Suprapubic skin (tissue), 3 donors: ENCODE results near the gene RILPL1.

Experiments used
- POLR2AphosphoS5 ChIP-seq, 3 donors: sonication (generic); formaldehyde crosslinking; IDR thresholded peaks; one replicate each; pipeline ENCODE4 v1.6.1; 2017; ENCODE audit warnings: antibody characterized with exemption in 3 of 3
- TF ChIP-seq, protein P1 (sequence below), 2 donors: fragments of 200-600 bp in 1 of 2; fragments of 450-650 bp in 1 of 2; sonication (generic) in 1 of 2; IDR thresholded peaks; one replicate each; pipeline ENCODE4 v1.5.1; 2016 to 2019; ENCODE audit warnings: antibody characterized with exemption in 2 of 2, mild to moderate bottlenecking in 1 of 2, moderate library complexity in 1 of 2

DNA sequence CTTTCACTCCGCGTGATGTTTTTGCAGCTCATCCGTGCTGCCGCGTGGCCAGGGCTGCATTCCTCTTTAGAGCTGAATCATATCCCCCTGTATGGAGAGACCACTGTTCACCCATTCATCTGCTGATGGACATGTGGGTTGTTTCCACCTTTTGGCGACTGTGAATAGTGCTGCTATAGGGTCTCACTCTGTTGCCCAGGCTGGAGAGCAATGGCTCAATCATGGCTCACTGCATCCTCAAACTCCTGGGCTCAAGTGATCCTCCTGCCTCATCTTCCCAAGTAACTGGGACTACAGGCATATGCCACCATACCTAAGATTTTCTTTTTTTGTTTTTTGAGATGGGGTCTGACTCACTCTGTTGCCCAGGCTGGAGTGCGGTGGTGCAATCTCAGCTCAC, 36.5 kb downstream of the RILPL1 start:
- TF ChIP-seq, protein P1, sequence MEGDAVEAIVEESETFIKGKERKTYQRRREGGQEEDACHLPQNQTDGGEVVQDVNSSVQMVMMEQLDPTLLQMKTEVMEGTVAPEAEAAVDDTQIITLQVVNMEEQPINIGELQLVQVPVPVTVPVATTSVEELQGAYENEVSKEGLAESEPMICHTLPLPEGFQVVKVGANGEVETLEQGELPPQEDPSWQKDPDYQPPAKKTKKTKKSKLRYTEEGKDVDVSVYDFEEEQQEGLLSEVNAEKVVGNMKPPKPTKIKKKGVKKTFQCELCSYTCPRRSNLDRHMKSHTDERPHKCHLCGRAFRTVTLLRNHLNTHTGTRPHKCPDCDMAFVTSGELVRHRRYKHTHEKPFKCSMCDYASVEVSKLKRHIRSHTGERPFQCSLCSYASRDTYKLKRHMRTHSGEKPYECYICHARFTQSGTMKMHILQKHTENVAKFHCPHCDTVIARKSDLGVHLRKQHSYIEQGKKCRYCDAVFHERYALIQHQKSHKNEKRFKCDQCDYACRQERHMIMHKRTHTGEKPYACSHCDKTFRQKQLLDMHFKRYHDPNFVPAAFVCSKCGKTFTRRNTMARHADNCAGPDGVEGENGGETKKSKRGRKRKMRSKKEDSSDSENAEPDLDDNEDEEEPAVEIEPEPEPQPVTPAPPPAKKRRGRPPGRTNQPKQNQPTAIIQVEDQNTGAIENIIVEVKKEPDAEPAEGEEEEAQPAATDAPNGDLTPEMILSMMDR (IDR thresholded peaks at IDR 0.05) = no peak
- TF ChIP-seq POLR2AphosphoS5 (IDR thresholded peaks at IDR 0.05) = no peak
